Measurements from ENCODE around the gene C1orf105. TPM values are rescaled to one million over a fixed set of nuclear protein-coding genes. Genes with fewer than 3 reads are reported as not detected.

C1orf105 gene
- total RNA-seq, 1 donor from 2014 or later, result not detected

DNA sequence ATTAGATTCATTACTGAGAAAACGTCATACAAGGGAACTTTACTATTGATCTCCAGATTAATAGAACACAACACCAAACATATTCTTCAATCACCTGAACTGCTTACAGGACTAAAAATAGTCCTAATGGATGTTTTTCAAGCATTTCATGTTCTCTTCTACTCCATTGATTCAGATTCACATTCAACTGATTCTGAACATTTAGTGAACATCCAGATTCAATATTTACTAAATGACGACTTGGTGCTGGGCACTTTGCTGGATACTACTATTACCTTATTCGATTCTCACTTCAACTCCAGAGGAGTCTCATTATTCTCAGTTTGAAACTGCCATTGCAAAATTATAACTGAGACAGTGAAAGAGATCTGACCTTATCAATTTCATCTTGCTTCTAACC, 93.6 kb downstream of the C1orf105 start:
- Mint-ChIP-seq H3K27ac (no peak overlapping the region), H3K27me3 (ENCODE audit: low read depth) (peaks cover 20% of the 10 kb centered on the region), H3K9me3 (no peaks in the 10 kb centered on the region), H3K36me3 (ENCODE audit: low read depth) (no peaks in the 10 kb centered on the region), H3K4me3 (ENCODE audit: low read depth) (no peak overlapping the region), H3K4me1 (ENCODE audit: low read depth) (no peaks in the 10 kb centered on the region)
- intact Hi-C loops (cut with micrococcal nuclease), result no loop called here
- DNase-seq (ENCODE audit: low spot score), result no peak

GRCh38 chr1:172515436-172515835, 95.0 kb downstream of the C1orf105 start:
- Mint-ChIP-seq H3K9me3 (no peaks in the 10 kb centered on the region), H3K36me3 (ENCODE audit: low read depth) (no peaks in the 10 kb centered on the region), H3K4me1 (ENCODE audit: low read depth) (no peaks in the 10 kb centered on the region), H3K27me3 (ENCODE audit: low read depth) (peaks cover 18% of the 10 kb centered on the region), H3K4me3 (ENCODE audit: low read depth) (no peak overlapping the region), H3K27ac (no peak overlapping the region)
- intact Hi-C loops (cut with micrococcal nuclease), result no loop called here
- no peak for DNase-seq (ENCODE audit: low spot score)

- H3K27ac Mint-ChIP-seq, result no peak overlapping the region
- intact Hi-C loops (cut with micrococcal nuclease), result no loop called here
- H3K4me1 Mint-ChIP-seq (ENCODE audit: low read depth), result no peaks in the 10 kb centered on the region
- no peaks in the 10 kb centered on the region for H3K36me3 Mint-ChIP-seq (ENCODE audit: low read depth)
- H3K4me3 Mint-ChIP-seq (ENCODE audit: low read depth), result no peak overlapping the region
- peaks cover 18% of the 10 kb centered on the region for H3K27me3 Mint-ChIP-seq (ENCODE audit: low read depth)
- H3K9me3 Mint-ChIP-seq, result no peaks in the 10 kb centered on the region
- DNase-seq (ENCODE audit: low spot score), result no peak
These were observed 95.4 kb downstream of the C1orf105 start for GRCh38 chr1:172515927-172516326.

GRCh38 chr1:172517081-172517480, 96.6 kb downstream of the C1orf105 start:
- peaks cover 13% of the 10 kb centered on the region for H3K27me3 Mint-ChIP-seq (ENCODE audit: low read depth)
- H3K36me3 Mint-ChIP-seq (ENCODE audit: low read depth), result no peaks in the 10 kb centered on the region
- no peak overlapping the region for H3K4me3 Mint-ChIP-seq (ENCODE audit: low read depth)
- intact Hi-C loops (cut with micrococcal nuclease), result no loop called here
- H3K4me1 Mint-ChIP-seq (ENCODE audit: low read depth), result no peaks in the 10 kb centered on the region
- no peak for DNase-seq (ENCODE audit: low spot score)
- H3K27ac Mint-ChIP-seq, result no peak overlapping the region
- no peaks in the 10 kb centered on the region for H3K9me3 Mint-ChIP-seq

- Mint-ChIP-seq H3K27me3 (ENCODE audit: low read depth) (peaks cover 12% of the 10 kb centered on the region), H3K4me1 (ENCODE audit: low read depth) (no peaks in the 10 kb centered on the region), H3K27ac (no peak overlapping the region), H3K9me3 (no peaks in the 10 kb centered on the region), H3K4me3 (ENCODE audit: low read depth) (no peak overlapping the region), H3K36me3 (ENCODE audit: low read depth) (no peaks in the 10 kb centered on the region)
- DNase-seq (ENCODE audit: low spot score), result no peak
- intact Hi-C loops (cut with micrococcal nuclease), result no loop called here
These were observed 97.1 kb downstream of the C1orf105 start for GRCh38 chr1:172517545-172517944.

Other genes with a start within 250 kb of the C1orf105 start
- gene PIGC, start 23.4 kb downstream of the C1orf105 start, total RNA-seq, result 20.7 and 21.8 TPM in 2 replicates
- gene SUCO, start 112.5 kb downstream of the C1orf105 start, total RNA-seq, result 28.2 and 33.3 TPM in 2 replicates
- gene FASLG, start 238.4 kb downstream of the C1orf105 start, total RNA-seq, result 22.5 and 23.7 TPM in 2 replicates